ENCODE results near the gene COL27A1.
"Not testable (repeated sequence)": the region's sequence is repeated elsewhere in the genome, so short reads cannot be mapped to it uniquely, and the experiment has no call there.

COL27A1 gene

DNA sequence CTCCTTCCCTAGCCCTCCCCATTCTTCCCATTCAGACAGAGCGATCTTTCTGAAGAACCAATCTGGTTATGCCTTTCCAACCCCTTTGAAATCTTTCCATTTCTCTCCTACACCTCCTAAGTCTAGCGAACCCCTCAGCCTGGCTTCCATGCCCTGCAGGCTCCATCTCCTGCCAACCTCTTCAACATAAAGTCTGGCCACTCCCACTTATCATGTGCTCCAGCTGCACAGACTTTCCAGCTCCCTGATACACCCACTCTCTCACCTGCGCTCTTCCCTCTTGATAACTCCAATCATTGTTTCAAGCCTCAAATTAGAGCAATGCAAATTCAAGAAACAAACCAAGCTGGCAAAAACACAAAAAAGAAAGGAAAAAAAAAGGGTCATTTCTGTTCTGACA lies 163.8 kb downstream of the COL27A1 start:
- no peak for DNase-seq (ENCODE audit: low read depth, low spot score)
- CTCF ChIA-PET: interaction anchor here (0.6 to 1.4 kb wide), 5 partner anchors 10 to 237 kb away, joined by 3 read pairs; no protein-coding TSS in a partner anchor
- TF ChIP-seq, protein P1, sequence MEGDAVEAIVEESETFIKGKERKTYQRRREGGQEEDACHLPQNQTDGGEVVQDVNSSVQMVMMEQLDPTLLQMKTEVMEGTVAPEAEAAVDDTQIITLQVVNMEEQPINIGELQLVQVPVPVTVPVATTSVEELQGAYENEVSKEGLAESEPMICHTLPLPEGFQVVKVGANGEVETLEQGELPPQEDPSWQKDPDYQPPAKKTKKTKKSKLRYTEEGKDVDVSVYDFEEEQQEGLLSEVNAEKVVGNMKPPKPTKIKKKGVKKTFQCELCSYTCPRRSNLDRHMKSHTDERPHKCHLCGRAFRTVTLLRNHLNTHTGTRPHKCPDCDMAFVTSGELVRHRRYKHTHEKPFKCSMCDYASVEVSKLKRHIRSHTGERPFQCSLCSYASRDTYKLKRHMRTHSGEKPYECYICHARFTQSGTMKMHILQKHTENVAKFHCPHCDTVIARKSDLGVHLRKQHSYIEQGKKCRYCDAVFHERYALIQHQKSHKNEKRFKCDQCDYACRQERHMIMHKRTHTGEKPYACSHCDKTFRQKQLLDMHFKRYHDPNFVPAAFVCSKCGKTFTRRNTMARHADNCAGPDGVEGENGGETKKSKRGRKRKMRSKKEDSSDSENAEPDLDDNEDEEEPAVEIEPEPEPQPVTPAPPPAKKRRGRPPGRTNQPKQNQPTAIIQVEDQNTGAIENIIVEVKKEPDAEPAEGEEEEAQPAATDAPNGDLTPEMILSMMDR (IDR thresholded peaks at IDR 0.05; ENCODE audit: insufficient read depth, low read length, missing control alignments): no peak
- POLR2A ChIA-PET: no interaction called here
- no peak overlapping the region for H3K4me3 ChIP-seq (ENCODE audit: low read depth, low read length)

DNA sequence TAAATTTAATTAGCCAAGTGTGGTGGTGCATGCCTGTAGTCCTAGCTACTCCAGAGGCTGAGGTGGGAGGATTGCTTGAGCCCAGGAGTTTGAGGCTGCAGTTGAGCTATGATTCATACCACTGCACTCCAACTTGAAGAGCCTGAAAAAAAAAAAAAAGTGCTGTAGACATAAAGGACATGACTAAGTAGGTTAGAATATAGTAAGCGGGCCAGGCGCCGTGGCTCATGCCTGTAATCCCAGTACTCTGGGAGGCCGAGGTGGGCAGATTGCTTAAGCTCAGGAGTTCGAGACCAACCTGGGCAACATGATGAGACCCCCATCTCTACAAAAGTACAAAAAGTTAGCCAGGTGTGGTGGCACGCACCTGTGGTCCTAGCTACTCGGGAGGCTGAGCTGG lies 165.4 kb downstream of the COL27A1 start:
- CTCF ChIA-PET: interaction anchor here (0.8 to 1.7 kb wide), 3 partner anchors 11 to 238 kb away, joined by 3 to 6 read pairs (median 3); no protein-coding TSS in a partner anchor
- POLR2A ChIA-PET; H3K4me3 ChIP-seq (ENCODE audit: low read depth, low read length): not testable (repeated sequence)
- peak; percentile 33 for DNase-seq (ENCODE audit: low read depth, low spot score)

DNA sequence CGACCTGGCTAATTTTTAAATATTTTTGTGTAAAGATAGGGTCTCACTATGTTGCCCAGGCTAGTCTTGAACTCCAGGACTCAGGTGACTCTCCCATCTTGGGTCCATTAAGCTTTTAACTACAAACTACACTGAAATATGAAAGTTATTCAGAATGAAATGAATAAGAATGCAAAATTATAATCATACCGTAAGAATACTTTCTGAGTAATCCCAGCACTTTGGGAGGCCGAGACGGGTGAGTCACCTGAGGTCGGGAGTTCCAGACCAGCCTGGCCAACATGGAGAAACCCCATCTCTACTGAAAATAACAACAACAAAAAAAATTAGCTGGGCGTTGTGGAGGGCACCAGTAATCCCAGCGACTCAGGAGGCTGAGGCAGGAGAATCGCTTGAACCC lies 166.4 kb downstream of the COL27A1 start:
- ChIA-PET POLR2A (no interaction called here), CTCF (interaction anchor here (0.8 to 1.7 kb wide), 3 partner anchors 12 to 239 kb away, joined by 3 to 6 read pairs (median 3); no protein-coding TSS in a partner anchor)
- no peak for DNase-seq (ENCODE audit: low read depth, low spot score)
- TF ChIP-seq, protein P1 (IDR thresholded peaks at IDR 0.05; ENCODE audit: insufficient read depth, low read length, missing control alignments): no peak
- H3K4me3 ChIP-seq (ENCODE audit: low read depth, low read length): no peak overlapping the region

DNA sequence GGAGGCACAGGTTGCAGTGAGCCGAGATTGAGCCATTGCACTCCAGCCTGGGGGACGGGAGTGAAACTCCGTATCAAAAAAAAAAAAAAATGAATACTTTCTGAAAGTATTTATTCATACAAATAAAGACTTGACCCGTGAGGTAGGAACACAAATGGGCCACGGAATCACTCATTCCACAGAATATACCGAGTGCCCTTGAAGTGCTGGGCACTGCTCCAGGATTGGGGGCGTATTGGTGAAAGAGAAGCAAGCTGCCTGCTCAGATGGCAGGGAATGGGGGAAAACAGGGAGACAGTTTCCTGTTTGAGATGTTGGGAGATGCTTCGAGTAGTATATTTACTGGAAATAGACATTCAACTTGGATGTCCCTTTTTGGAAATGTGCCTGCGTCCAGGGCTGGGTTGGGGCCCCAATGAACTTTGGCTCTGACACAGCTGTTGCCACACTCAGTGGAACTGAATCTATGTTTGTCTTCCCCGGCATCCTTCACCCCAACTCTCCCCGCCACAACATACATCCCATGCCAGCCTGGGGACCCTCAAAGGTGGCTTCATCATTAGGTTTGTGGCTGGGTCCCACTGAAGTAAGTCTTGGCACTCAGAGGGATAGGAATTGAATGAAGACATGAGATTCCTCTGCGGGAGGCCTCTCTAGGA lies 167.0 kb downstream of the COL27A1 start:
- DNase-seq (ENCODE audit: low read depth, low spot score); H3K4me3 ChIP-seq (ENCODE audit: low read depth, low read length); POLR2A ChIA-PET: not testable (repeated sequence)
- CTCF ChIA-PET: interaction anchor here (1.5 to 1.7 kb wide), 2 partner anchors 31 to 240 kb away, joined by 3 to 6 read pairs; no protein-coding TSS in a partner anchor

DNA sequence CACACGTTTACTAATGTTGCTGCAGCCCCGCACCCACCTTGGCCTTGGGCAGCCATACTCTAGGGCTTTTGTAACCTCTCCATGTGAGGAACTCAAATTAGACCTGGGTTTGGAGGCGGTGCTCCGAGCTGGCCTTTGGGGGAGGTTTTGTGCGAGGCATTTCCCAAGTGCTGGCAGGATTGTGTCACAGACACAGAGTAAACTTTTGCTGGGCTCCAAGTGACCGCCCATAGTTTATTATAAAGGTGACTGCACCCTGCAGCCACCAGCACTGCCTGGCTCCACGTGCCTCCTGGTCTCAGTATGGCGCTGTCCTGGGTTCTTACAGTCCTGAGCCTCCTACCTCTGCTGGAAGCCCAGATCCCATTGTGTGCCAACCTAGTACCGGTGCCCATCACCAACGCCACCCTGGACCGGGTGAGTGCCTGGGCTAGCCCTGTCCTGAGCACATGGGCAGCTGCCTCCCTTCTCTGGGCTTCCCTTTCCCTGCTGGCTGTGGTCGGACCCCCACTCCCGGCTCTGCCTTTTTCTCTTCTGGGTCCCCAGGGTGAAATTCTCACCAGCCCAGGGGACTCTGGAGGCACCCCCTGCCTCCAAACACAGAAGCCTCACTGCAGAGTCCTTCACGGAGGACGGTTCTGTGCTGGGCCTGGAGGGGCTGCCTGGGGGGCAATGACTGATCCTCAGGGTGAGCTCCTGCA lies 167.6 kb downstream of the COL27A1 start, which contains the start of gene ORM1:
Gene ORM1, plus strand, starts transcription at position 268 of the 701 bp plus-strand sequence. Its CDS starts 36 bp downstream, at position 304.
- CTCF ChIA-PET; POLR2A ChIA-PET; H3K4me3 ChIP-seq (ENCODE audit: low read depth, low read length); DNase-seq (ENCODE audit: low read depth, low spot score): not testable (repeated sequence)

DNA sequence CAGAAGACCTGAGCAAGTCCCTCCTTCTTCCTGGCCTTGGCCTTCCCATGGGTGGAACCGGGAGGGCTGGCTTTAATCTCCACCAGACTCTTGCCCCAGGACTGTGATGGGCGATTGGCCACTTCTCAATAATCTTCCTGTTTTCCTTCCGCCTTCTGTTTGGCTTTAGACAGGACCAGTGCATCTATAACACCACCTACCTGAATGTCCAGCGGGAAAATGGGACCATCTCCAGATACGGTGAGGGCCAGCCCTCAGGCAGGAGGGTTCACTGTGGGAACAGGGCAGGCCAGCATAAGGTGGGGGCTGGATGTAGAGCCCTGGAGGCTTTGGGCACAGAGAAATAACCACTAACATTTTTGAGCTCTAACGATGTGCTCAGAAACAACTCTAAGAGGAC lies 168.5 kb downstream of the COL27A1 start:
- POLR2A ChIA-PET; DNase-seq (ENCODE audit: low read depth, low spot score); H3K4me3 ChIP-seq (ENCODE audit: low read depth, low read length); CTCF ChIA-PET: not testable (repeated sequence)

DNA sequence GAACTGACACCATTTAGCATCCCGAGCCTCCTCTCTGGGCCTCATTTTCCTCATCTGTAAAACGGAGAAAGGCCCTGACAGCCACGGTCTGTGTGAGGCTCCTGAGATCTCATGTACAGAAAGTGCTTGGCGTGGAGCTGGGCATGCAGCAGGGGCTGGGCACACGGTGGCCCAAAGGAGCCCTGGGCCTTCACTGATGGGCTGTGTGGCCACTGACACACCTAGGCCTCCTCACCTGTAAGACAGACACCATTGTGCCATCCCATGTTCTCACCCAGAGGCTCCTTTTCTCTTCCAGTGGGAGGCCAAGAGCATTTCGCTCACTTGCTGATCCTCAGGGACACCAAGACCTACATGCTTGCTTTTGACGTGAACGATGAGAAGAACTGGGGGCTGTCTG lies 169.2 kb downstream of the COL27A1 start:
- CTCF ChIA-PET: interaction anchor here (2.0 kb wide), 1 partner anchor 15 kb away, joined by 7 read pairs; no protein-coding TSS in a partner anchor
- TF ChIP-seq, protein P1 (IDR thresholded peaks at IDR 0.05; ENCODE audit: insufficient read depth, low read length, missing control alignments): no peak
- POLR2A ChIA-PET: no interaction called here
- no peak for DNase-seq (ENCODE audit: low read depth, low spot score)
- H3K4me3 ChIP-seq (ENCODE audit: low read depth, low read length): no peak overlapping the region

DNA sequence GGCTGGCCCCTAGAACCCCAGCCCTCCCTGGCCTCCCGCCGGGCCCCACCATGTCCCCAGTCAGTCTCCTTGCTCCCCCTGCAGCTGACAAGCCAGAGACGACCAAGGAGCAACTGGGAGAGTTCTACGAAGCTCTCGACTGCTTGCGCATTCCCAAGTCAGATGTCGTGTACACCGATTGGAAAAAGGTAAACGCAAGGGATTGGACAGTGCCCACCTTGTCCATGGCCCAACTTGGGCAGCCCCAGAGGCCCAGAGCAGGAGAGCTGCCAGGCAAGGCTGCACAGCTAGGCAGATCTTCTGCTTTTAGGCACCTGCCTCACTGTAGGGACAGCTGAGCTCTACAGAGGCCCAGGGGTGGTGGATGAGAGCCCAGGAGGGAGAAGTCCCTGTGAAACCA lies 169.6 kb downstream of the COL27A1 start:
- DNase-seq (ENCODE audit: low read depth, low spot score); POLR2A ChIA-PET; H3K4me3 ChIP-seq (ENCODE audit: low read depth, low read length): not testable (repeated sequence)
- CTCF ChIA-PET: interaction anchor here (2.0 kb wide), 1 partner anchor 15 kb away, joined by 7 read pairs; no protein-coding TSS in a partner anchor

DNA sequence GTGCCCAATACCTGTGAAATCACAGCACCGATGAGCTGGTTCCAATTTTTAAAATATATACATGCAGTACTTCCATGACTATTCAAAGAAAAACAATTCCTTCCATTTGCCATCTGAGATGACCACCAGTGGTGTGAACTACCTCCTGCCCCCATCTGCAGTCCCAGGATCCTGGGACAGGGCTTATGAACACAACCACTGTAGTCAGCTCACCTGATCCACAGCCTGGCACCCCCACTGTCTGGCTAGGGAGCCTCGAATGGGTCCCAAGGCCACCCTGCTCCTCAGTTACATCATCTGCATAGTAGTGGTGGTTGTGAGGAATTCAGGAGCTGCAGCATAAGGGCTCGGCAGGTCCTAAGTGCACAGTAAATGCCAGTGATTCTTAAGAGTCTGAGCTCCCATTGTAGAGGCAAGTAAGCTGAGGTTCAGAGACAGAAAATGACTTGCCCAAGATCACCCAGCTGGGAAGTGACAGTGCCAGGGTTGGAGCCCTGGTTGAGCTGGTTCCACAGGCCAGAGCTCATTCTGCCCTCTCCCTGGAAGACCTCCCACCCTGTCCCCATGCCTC lies 170.4 kb downstream of the COL27A1 start:
- POLR2A ChIA-PET; H3K4me3 ChIP-seq (ENCODE audit: low read depth, low read length); DNase-seq (ENCODE audit: low read depth, low spot score): not testable (repeated sequence)
- CTCF ChIA-PET: interaction anchor here (2.0 kb wide), 1 partner anchor 14 kb away, joined by 7 read pairs; no protein-coding TSS in a partner anchor
